Measurements from ENCODE around the gene ZDHHC11B.
A peak's percentile ranks its signal among the peaks of the same experiment; 100 is the strongest.

ZDHHC11B gene

GRCh38 chr5:671459-672328 is 112.8 kb downstream of the ZDHHC11B start:
- DNase-seq = peak; percentile 62

- no peak for DNase-seq
These were observed 113.9 kb downstream of the ZDHHC11B start for GRCh38 chr5:670396-671270.

- no peak for DNase-seq
These were observed 114.6 kb downstream of the ZDHHC11B start for GRCh38 chr5:669842-670395.

GRCh38 chr5:669111-669841 is 115.3 kb downstream of the ZDHHC11B start:
- DNase-seq = peak; percentile 46

GRCh38 chr5:668283-668995 is 116.1 kb downstream of the ZDHHC11B start:
- no peak for DNase-seq

- no peak for DNase-seq
These were observed 117.6 kb downstream of the ZDHHC11B start for GRCh38 chr5:666816-667498.

GRCh38 chr5:665956-666711 is 118.4 kb downstream of the ZDHHC11B start:
- no peak for DNase-seq

GRCh38 chr5:665541-665955 is 119.0 kb downstream of the ZDHHC11B start:
- no peak for DNase-seq

- DNase-seq = no peak
These were observed 119.6 kb downstream of the ZDHHC11B start for GRCh38 chr5:664994-665360.

- DNase-seq = no peak
These were observed 120.1 kb downstream of the ZDHHC11B start for GRCh38 chr5:664343-664993.

GRCh38 chr5:663436-664342 is 120.8 kb downstream of the ZDHHC11B start:
- no peak for DNase-seq

GRCh38 chr5:662751-663435 is 121.6 kb downstream of the ZDHHC11B start:
- no peak for DNase-seq

GRCh38 chr5:661891-662750 is 122.4 kb downstream of the ZDHHC11B start:
- DNase-seq = no peak

GRCh38 chr5:660491-661030 is 124.0 kb downstream of the ZDHHC11B start:
- no peak for DNase-seq

Measured in activated gamma-delta T cell treated with Interleukin-2 at 50 U/mL for 16 hours (primary cell).